Germinal center (tissue), 1 donor: ENCODE data around the gene POLD4.

ENCODE experiments used
- DNase-seq: peaks from one replicate; pipeline ENCODE4 v3.0.0; 2012; ENCODE audit warnings: mixed read lengths, low spot score

The POLD4 gene

DNA sequence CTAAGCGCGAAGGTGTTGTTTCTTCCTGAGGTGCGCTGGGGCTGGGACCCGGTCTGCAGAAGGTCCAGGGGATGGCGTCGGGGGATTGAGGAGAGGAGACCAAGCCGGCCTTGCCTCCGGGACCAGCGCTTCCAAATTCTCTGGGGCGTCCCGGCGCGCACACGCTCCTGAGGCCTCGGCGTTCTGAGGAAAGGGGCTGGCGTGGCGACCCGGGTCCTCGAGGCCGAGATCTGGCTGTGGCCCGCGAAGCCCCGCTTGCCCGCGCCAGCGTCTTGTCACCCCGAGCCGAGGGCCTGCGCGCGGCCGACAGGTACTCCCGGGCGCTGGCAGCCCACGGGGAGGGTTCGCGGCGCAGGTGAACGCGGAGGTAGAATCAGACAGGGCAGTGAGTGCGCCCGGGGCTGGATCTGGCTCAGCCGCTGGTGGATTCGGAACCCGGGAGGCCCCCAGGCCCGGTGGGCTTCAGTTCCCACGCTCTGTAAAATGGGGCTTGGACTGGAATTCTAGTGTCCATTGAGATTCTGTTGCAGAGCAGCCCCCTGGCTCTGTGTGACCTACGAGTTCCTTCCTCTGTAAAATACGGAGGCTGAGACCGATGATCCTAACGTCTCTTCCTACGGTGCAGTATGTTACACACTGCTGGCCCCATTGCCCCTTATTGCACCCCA lies 35.3 kb downstream of the POLD4 start:
- DNase-seq, result peak; percentile 56

DNA sequence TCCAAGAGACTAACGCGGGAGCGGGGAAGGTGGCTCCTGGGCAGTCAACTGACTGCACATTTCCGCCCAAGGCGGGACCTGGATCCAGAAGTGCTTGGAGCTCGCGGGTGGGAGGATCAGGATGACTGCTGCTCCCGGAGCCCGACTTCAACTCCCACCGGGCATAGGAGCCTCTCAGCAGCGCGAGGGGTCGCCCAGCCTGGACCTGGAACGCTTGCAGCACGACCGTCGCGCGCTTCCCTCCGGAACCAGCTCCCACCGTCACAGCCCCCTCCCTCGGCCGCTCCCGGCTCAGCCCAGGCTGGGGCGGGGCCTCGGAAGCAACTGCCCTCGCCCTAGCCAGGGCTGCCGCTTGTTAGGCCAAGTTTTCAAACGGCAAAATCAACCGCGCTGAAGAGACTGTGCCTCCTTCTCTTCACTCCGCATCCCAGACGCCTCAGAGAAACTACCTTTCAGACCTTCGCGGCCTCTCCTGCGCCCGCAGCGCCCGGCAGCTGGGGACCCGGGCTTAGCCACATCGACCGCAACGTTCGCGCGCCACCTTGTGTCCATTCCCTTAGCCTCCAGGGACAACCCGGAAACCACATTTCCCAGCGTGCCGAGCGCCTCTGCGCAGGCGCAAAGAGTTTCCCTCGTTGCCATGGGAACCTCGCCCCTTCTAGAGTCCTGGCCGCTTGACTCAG lies 36.0 kb downstream of the POLD4 start:
- peak; percentile 99 for DNase-seq

DNA sequence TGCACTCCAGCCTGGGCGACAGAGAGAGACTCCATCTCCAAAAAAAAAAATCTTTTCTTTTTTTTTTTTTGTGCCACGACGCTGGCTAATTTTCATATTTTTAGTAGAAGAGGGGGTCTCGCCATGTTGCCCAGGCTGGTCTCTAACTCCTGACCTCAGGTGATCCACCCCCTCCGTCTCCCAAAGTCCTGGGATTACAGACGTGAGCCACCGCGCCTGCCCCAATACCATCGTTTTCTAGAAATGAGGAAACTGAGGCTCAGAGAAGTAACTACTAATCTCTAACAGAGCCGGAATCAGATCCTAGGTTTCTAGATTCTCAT lies 36.5 kb downstream of the POLD4 start:
- no peak for DNase-seq

DNA sequence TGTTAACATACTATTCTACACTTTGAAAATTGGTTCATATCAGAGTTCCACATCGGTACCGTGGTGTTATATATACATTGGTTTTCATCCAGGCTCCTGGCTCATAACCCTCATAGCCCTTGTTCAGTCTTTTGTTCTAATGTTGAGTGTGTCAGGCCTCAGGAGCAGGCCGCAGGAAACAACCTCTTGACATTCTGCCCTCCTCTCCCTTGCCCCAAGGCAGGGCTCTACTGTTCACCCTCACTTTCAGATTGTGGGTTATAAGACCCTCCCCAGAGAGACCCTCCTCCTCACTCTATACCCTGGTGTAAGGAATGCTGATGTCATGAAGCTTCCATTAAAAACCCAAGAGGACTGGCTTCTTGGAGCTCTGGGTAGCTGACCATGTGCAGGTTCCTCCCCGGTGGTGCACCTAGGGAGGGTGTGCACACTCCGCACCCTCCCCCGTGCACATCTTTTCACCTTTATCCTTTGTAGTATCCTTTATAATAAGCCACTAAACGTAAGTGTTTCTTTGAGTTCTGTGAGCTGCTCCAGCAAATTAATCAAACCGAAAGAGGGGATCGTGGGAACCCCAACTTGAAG lies 37.9 kb downstream of the POLD4 start:
- DNase-seq, result no peak

DNA sequence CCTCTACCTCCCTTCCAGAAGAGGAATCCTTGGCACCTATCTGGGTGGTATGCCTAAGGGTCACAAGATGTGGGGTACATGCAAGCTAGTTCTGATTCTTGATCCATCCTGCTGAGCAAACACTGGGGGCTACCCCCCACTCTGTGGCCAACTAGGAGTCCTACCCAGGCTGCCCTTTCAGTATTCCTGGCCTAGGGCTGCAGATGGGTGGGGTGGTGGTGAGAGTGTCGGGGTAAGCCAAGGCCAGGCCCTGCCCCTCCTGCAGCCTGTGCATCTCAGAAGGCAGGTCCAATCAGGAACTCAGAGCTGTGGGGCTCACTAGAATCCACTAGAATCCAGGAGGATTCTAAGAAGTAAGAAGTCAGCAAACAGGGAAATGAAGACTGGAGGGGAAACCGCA lies 39.1 kb downstream of the POLD4 start:
- no peak for DNase-seq

DNA sequence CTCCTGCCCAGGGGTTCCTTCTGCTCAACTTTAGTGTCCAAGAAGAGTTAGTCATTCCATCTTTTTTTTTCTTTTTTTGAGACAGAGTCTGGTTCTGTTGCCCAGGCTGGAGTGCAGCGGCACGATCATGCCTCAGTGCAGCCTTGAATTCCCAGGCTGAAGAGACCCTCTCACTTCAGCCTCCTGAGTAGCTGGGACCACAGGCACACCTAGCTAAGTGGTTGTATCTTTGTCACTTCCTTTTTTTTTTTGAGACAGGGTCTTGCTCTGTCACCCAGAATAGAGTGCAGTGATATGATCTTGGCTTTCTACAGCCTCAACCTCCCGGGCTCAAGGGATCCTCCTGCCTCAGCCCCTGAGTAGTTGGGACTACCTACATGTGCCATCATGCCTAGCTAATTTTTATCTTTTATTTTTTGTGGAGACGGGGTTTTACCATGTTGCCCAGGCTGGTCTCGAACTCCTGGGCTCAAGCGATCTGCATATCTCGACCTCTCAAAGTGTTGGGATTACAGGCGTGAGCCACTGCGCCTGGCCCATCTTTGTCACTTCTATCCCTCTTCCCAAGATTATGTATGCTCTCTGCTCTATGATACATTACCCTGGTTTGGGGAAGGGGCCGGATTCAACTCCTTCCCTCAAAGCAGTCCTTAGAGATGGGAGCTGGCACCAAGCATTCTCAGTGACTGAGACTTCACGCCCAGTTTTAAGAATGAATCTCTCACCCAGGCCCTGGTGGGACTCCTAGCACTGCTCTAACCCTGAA lies 40.0 kb downstream of the POLD4 start:
- no peak for DNase-seq

DNA sequence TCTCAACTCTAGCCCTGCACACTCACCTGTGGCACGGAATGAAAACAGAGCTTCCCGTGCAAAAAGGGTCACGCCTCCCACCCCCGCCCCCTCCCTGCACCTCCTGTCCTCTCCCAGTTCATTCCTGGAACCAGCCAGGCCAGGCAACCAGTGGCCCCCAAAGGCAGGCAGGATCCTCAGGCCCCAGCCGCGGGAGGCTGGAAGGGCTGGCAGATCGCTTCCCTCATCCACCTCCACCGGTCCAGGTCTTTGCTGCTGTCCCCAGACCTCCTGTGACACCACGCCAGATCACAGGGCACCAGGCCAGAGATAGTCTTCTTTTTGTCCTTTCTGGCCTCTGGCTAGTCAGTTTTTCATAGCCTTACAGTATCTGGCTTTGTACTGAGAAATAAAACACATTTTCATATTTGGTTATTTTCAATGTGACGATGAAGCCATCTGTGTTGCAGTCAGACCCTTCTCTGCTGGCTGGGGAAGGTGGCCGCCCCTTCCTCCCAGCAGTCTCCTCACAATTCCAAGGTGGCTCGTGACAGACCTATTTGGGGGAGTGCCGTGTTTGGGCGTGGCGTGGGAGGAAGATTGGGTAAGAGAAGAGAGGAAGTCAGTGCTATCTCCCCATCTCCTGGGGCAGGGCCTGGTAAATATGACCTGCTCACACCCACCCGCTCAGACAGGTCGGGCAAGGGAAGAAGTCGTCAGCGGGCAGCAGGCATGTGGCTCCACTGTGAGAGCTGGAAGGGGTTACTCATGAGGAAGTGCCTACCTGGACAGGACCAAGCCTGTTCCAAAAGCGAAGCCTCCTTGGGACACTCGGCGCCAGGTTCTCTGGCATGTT lies 40.9 kb downstream of the POLD4 start:
- DNase-seq, result no peak

DNA sequence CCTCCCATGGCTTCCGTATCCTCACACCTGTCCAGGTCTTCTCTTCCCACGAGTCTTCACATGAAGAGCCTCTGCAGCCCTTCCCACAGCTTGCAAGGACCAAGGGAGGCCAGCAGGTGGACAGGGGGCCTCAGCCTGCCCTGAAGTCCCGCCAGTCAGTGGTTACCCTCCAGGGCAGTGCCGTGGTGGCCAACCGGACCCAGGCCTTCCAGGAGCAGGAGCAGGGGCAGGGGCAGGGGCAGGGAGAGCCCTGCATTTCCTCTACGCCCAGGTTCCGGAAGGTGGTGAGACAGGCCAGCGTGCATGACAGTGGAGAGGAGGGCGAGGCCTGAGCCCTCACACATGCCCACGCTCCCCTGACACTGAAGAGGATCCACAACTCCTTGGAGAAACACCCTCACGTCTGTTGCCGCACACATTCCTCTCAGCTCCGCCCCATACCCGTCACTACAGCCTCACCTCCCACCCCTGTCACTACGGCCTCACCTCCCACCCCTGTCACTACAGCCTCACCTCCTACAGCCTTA lies 41.7 kb downstream of the POLD4 start:
- no peak for DNase-seq

DNA sequence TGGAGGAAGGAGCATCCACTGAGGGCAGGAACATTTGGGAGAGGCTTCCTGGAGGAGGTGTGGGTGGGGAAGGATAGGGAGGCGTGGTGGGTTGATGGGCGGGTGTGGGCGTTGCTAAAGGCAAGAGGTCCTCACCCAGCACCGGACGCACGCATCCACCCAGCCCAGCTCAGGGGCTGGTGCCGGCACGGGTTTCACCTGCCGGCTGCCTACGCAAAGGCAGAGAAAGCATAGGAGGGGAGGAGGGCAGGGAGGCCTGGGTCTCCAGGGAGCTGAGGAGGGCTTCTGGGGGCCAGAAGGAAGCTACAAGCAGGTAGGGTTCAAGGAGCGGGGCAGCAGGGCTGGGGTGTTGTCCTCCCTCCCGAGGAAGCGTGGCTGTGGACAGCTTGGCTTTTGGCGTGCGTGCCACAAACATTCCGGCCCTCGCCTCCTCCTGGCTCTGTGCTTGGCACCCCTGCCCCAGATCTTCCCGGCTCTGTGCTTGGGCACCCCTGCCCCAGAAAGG lies 42.2 kb downstream of the POLD4 start:
- DNase-seq, result no peak

DNA sequence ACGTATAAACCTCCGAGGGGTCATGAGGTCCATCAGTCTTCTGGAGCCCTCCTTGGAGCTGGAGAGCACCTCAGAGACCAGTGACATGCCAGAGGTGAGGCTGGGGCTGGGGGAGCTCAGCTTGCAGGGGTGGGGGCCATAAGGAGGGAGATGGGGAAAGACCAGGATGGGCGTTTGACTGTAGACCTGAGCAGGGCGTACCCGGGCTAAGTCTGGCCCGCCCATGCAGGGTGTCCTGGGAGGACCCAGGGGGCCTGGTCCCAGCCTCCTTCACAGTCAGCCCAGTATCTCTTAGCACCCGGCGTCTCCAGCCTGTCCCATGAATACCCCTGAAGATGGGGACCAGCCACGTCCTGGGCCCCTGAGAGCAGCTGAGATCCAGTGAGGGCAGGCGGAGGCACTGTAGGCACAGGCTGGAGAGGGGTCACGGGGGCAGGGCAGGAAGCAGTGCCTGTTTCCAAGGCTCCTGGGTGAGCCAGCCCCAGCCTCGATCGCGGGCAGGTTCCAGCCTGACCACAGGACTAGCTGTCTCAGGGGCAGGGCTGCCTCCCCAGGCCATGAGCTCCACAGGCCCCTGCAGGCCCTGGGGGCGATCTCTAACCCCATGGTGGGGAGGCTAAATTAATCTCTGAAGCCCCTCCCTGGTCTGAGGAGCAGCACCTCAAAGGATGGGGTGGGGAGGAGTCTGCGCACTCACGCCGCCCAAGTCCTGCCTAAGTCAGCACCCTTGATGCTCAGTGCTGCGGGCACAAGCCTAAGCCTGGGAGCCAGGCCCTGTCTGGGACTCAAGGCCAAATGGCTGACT lies 42.9 kb downstream of the POLD4 start:
- DNase-seq, result no peak

DNA sequence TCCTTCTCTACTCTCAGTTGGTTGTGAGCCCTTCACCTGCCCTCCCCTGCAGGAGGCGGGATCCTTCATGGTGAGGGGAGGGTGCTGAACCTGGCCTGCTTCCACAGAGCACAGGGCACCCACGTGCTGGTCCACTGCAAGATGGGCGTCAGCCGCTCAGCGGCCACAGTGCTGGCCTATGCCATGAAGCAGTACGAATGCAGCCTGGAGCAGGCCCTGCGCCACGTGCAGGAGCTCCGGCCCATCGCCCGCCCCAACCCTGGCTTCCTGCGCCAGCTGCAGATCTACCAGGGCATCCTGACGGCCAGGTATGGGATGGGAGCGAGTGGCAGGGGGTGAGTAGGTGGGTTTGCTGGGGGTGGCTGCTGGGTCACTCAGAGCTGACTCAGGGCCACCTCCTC lies 43.7 kb downstream of the POLD4 start:
- DNase-seq, result no peak

DNA sequence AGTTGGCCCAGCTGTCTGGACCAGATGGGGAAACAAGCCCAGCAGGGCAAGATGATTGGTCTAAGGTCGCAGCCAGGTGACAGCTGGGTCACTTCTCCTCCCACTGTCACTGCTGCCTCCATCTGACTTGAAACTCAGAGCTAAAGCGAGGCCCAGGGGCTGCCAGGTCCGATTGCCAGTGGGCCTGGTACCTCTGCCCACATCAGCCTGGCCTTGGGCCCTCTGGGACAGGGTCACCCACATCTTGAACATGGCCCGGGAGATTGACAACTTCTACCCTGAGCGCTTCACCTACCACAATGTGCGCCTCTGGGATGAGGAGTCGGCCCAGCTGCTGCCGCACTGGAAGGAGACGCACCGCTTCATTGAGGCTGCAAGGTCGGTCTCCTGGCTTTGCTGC lies 44.2 kb downstream of the POLD4 start:
- no peak for DNase-seq

DNA sequence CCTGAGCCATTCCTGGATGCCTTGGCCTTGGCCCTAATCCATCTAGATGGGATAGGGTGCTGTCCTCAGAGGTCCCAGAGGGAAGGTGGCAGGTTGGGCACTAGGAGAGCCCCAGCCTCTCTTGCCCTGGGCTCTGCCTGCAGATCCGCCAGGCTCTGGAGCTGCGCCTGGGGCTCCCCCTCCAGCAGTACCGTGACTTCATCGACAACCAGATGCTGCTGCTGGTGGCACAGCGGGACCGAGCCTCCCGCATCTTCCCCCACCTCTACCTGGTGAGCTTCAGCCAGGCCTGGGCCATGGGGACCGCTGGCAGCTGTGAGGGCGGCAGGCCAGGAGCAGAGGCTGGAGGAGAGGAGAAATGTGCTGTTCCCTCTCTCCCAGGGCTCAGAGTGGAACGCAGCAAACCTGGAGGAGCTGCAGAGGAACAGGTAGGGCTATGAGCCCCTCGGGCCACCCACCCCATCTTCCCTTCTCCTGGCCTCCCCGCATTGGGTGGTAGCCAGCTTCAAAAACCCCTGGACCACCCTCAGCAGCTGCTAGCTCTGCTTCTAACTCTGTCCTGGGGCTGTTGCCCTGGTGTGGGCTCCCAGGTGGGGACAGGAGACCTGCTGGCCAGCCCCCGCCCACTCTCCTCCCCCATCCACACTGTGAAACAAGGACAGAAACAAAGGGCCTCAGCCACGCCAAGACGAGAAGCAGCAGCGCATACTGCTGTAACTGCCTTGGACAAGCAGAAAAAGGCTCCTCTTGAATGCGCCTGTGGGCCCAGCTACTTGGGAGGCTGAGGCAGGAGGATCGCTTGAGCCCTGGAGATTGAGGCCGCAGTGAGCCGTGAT lies 45.1 kb downstream of the POLD4 start:
- DNase-seq, result no peak

DNA sequence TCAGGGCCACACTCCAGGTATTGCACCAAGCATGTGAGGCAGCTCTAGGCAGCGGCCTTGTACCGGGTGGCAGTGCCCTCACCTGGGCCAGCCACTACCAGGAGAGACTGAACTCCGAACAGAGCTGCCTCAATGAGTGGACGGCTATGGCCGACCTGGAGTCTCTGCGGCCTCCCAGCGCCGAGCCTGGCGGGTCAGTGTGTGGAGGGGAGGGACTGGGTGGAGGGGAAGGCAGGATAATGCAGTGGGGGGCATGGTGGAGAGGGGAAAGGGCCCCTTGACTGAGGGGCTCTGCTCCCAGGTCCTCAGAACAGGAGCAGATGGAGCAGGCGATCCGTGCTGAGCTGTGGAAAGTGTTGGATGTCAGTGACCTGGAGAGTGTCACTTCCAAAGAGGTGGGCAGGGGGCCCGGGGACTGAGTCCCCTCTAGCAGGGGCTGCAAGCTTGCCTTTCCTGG lies 45.8 kb downstream of the POLD4 start:
- no peak for DNase-seq

DNA sequence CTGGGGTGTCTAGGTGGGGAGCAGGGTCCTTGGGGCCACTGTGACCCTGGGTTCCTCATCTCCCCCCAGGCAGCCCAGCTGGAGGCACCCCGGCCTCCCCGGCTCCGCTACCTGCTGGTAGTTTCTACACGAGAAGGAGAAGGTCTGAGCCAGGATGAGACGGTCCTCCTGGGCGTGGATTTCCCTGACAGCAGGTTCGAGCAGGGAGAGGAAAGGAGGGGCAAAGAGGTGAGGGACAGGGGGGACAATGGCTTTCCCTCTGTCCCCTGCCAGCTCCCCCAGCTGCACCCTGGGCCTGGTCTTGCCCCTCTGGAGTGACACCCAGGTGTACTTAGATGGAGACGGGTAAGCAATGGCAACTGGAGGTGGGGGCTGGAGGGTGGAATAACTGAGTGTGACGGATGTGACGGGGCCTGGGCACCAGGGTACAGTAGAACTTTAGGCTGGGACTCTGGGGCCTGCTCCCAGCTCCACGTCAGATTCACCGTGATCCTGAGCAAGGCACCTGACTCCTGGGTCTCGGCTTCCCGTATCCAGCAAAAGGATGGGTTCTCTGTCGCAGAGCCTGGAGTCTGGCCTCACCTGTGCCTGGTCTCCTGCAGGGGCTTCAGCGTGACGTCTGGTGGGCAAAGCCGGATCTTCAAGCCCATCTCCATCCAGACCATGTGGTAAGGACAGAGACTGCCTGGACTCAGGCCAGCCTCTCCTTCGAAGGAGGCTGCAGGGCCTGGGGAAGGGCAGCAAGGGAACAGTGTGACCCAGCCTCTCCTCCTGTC lies 46.4 kb downstream of the POLD4 start:
- DNase-seq, result no peak

DNA sequence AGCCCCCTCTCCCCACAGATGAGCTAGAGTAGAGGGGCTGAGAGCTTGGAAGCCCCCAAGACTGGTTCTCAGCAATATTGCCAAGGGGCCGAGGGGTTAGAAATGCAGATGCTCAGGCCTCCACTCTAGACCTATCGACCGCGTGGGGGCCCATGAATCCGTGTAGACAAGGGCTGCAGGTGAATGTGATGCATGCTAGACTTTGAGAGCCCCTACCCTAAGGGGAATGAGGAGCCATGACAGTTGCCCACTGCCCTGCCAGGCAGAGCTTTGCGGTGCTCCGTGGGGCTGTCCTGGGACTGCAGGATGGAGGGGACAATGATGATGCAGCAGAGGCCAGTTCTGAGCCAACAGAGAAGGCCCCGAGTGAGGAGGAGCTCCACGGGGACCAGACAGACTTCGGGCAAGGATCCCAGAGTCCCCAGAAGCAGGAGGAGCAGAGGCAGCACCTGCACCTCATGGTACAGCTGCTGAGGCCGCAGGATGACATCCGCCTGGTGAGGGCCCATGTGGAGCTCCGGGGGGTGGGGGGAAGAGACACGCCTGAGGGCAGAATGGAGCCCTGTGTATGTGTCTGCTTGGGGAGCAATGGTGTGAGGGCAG lies 48.7 kb downstream of the POLD4 start:
- DNase-seq, result no peak

DNA sequence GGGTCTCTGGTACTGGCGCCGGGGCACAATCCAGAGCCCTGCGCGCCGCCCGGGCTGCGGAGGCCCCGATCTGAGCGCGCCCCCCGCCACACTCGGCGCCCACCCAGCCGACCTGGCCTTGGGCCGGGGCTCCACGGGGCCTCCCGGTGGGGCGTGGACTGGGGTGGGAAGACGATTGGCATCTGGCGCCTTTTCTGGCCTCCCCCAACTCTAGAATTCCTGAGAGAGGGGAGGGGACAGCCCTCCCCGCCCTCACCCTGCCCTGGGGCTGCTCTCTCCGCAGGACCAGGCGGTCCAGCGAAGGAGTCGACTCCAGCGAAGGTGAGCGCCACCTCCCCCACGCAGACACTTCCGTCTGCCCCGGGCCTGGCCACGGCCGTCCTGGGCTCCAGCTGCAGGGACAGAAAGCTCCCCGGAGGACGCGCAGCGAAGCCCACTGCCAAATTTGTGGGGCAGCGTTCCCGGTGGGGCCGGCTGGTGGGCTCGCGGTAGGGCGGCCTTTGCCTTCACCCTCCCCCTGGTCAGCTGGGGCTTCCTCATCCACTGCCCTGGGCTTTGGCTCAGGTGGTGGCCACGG lies 49.4 kb downstream of the POLD4 start:
- DNase-seq, result no peak

DNA sequence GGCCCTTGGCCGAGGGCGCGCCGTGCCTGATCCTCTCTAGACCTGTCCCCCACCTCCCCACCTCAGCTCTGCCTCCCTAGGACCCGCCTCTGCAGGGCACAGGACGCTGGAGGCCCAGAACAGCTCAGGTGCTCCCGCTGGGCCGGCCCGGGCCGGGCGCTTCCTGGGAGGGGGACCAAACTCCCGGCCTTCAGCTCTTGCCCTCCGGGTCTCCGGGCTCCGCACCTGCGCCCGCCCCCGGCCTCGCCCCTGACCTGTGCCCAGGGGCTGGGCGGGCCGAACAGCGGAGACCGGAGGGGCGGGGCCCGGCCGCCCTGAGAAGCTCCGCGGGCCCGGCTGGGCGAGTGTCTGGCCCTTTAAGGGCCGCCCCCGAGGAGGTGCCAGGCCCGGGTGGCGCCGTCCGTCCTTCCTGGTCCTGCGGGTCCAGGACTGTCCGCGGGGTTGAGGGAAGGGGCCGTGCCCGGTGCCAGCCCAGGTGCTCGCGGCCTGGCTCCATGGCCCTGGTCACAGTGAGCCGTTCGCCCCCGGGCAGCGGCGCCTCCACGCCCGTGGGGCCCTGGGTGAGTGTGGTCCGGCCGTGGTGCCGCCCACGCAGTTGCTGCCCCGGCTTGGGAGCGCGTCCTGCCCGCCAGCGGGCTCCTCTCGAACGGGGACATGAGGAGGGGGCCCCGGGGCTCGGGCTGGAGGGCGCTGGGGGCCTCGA lies 50.1 kb downstream of the POLD4 start, which contains the start of gene SSH3:
TSS of gene SSH3 (plus strand) at position 399 of the 703 bp plus-strand sequence. CDS start at position 495, 96 bp downstream.
- DNase-seq, result no peak
